ENCODE results near the gene RNF150.

RNF150 gene

GRCh38 chr4:140986045-140986444 lies 147.2 kb downstream of the RNF150 start:
- no peak for DNase-seq (ENCODE audit: extremely low read depth in 1 of 2, low read depth in 1 of 2)

- no peak for DNase-seq (ENCODE audit: extremely low read depth in 1 of 2, low read depth in 1 of 2)
Observed at GRCh38 chr4:140982613-140983340, 150.5 kb downstream of the RNF150 start.

GRCh38 chr4:140980426-140981200 lies 152.7 kb downstream of the RNF150 start:
- DNase-seq (ENCODE audit: extremely low read depth in 1 of 2, low read depth in 1 of 2): no peak

- no peak for DNase-seq (ENCODE audit: extremely low read depth in 1 of 2, low read depth in 1 of 2)
Observed at GRCh38 chr4:140976768-140977167, 156.5 kb downstream of the RNF150 start.

- DNase-seq (ENCODE audit: extremely low read depth in 1 of 2, low read depth in 1 of 2): no peak
Observed at GRCh38 chr4:140971077-140971792, 162.0 kb downstream of the RNF150 start.

- no peak for DNase-seq (ENCODE audit: extremely low read depth in 1 of 2, low read depth in 1 of 2)
Observed at GRCh38 chr4:140969296-140969695, 164.0 kb downstream of the RNF150 start.

GRCh38 chr4:140968371-140968770 lies 164.9 kb downstream of the RNF150 start:
- no peak for DNase-seq (ENCODE audit: extremely low read depth in 1 of 2, low read depth in 1 of 2)

GRCh38 chr4:140963883-140964282 lies 169.4 kb downstream of the RNF150 start:
- no peak for DNase-seq (ENCODE audit: extremely low read depth in 1 of 2, low read depth in 1 of 2)

- no peak for DNase-seq (ENCODE audit: extremely low read depth in 1 of 2, low read depth in 1 of 2)
Observed at GRCh38 chr4:140955641-140956040, 177.6 kb downstream of the RNF150 start.

GRCh38 chr4:140952717-140953116 lies 180.6 kb downstream of the RNF150 start:
- no peak for DNase-seq (ENCODE audit: extremely low read depth in 1 of 2, low read depth in 1 of 2)

GRCh38 chr4:140947506-140947905 lies 185.8 kb downstream of the RNF150 start:
- DNase-seq (ENCODE audit: extremely low read depth in 1 of 2, low read depth in 1 of 2): no peak

- no peak for DNase-seq (ENCODE audit: extremely low read depth in 1 of 2, low read depth in 1 of 2)
Observed at GRCh38 chr4:140945106-140945505, 188.2 kb downstream of the RNF150 start.

GRCh38 chr4:140944572-140944971 lies 188.7 kb downstream of the RNF150 start:
- no peak for DNase-seq (ENCODE audit: extremely low read depth in 1 of 2, low read depth in 1 of 2)

GRCh38 chr4:140944199-140944515 lies 189.1 kb downstream of the RNF150 start:
- no peak for DNase-seq (ENCODE audit: extremely low read depth in 1 of 2, low read depth in 1 of 2)

- DNase-seq (ENCODE audit: extremely low read depth in 1 of 2, low read depth in 1 of 2): no peak
Observed at GRCh38 chr4:140943486-140944198, 189.6 kb downstream of the RNF150 start.

- no peak for DNase-seq (ENCODE audit: extremely low read depth in 1 of 2, low read depth in 1 of 2)
Observed at GRCh38 chr4:140940589-140940988, 192.7 kb downstream of the RNF150 start.

GRCh38 chr4:140937866-140938265 lies 195.4 kb downstream of the RNF150 start:
- no peak for DNase-seq (ENCODE audit: extremely low read depth in 1 of 2, low read depth in 1 of 2)

GRCh38 chr4:140935254-140935653 lies 198.0 kb downstream of the RNF150 start:
- no peak for DNase-seq (ENCODE audit: extremely low read depth in 1 of 2, low read depth in 1 of 2)

GRCh38 chr4:140932501-140933045 lies 200.7 kb downstream of the RNF150 start:
- DNase-seq (ENCODE audit: extremely low read depth in 1 of 2, low read depth in 1 of 2): no peak

GRCh38 chr4:140931911-140932310 lies 201.4 kb downstream of the RNF150 start:
- DNase-seq (ENCODE audit: extremely low read depth in 1 of 2, low read depth in 1 of 2): no peak

- no peak for DNase-seq (ENCODE audit: extremely low read depth in 1 of 2, low read depth in 1 of 2)
Observed at GRCh38 chr4:140930557-140930956, 202.7 kb downstream of the RNF150 start.
